ENCODE results near the gene CABLES1.

The CABLES1 gene

DNA sequence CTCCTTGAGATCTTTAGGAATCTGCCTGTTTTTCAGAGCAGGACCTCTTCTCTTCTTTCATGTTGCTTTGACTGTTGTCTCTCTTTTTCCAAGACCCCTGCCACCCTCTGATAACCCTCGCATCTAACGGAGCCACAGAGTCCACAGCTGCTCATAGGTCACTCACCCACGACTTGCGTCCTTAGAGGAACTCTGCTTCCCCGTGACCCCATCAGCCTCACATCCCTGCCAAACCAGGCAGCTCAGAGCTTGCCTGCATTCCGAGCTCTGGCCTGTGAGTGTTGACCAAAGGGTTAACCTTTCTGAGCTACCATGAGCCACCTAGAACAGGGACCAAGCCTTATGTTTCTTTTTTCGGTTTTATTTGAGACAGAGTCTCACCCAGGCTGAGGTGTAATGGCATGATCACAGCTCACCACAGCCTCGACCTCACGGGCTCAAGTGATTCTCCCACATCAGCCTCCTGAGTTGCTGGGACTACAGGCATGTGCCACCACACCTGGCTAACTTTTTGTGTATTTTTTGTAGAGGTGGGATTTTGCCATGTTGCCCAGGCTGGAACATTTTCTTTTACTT lies 36.4 kb downstream of the CABLES1 start:
- DNase-seq, result no peak

DNA sequence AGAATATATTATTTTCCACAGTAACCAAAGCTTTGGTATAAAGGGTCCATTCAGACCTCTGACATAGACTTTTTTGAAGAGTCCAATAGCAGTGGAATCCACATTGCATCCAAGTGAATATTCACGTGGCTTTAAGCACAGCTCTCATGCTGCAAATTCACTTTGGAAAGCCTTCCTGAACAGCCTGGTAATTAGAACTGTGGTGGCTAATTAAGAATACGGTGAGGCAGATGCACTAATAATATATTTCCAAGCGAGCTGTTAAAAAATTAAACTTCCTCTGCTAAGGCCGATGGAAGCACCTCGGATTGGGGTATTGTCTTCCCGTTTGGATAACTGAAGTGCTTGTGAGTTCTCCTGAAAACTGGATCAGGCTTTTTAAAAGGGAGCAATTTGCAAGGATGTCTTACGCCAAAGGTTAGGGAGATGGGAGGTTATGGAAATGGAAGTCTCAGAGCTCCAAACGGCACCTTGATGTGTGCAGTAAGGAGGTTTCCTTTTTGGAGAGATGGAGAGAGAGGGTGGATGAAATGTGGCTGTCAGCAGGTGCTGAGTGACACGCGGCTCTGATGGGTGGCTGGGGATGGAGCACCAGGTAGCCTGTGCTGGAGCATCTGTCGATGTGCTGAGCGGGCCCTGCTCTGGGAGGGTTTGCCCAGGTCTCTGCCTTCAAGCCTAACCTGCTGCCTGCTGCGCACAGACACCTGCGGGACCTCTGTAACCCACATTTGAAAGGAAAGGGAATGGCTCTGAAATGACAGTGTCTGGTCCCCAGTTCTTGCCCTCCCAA lies 37.5 kb downstream of the CABLES1 start:
- DNase-seq, result no peak

DNA sequence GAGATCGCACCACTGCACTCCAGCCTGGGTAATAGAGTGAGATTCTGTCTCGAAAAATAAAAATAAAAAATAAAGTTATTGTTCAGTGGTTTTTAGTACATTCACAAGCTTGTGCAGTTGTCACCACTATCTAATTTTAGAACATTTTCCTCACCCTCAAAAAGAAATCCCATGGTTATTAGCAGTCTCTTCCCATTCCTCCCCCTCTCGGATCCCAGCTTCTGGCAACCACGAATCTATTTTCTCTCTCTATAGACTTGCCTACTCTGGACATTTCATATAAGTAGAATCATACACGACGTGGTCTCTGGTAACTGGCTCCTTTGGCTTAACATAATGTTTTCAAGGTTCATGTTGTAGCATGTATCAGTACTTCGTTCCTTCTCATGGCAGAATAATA lies 38.6 kb downstream of the CABLES1 start:
- no peak for DNase-seq

DNA sequence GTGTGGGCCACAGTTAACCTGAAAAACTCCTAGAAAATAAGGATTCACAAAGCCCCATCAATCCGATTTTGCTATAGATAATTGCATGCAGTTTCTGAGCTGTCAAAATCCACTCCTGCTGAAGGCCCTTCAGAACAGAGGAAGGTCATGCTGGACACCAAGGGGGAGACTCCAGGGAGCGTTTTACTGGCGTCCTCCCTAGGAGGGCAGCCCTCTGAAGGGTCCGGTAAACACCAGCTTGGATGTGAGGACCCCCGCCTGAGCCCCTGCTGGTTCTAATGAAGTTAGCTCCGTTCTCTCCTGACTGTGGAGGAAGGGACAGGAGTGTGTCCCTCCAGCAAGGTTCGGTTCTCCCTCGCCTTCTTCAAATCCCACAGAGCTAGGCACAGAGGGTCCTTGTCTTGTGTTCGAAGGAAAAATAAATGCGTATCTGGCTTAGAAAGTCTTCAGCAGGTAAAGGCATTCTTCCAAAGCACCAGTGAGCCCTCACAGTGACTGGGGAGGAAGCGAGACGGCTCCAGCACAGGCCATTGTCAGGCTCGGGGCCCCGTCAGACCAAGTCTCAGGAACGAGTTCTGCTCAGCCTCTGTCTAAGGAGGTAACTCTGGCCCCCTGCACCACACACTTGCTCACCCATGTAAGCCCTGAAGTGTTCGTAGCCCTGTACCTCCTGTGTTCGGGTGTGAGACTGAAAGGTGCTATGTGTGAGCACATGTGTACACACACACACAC lies 41.6 kb downstream of the CABLES1 start:
- DNase-seq, result no peak

DNA sequence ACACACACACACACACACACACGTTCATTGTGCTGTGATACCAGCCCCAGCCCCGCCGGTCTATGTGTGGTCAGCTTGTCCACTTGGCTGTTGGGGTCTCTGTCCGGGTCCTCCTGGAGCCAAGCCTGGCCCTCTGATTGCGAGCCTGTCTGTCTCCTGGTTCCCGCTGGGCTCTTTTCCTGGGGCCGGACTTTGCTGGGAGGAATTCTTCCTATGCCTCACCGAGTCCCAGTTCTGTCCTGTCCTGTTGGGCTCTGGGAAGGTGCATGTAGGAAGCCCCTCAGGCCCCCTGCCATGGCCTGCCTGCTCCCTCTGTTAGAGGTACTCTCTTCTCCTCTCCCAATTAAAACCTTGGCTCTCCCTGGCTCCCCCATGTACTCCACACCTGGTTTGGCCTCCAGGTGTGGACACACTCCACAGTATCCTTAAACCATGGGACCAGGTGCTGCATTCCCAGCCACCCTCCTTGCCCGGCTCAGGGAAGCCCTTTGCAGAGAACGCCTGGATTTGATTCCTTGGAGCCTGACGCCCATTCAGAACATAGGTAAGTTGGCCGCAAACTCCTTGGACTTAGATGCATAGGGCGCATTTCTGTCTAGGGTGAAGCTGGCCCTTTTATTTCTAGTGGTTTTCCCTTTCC lies 42.3 kb downstream of the CABLES1 start:
- no peak for DNase-seq

DNA sequence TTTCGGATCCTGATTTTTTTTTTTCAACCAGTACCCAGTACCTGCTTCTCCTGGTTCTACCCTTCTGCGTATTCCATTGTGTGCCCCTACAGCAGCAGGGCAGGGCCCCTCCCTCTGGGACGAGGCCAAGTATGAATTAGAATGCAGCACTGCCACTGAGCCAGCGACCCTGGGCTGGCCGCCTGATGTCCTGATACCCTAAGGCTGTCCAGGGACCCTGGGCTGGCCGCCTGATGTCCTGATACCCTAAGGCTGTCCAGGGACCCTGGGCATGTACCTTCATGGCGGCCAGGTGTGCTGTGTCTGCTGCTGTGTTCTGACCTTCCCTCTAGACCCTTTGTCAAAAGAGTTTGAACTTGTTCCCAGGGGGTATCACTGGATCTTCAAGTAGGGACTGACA lies 42.9 kb downstream of the CABLES1 start:
- DNase-seq, result no peak

DNA sequence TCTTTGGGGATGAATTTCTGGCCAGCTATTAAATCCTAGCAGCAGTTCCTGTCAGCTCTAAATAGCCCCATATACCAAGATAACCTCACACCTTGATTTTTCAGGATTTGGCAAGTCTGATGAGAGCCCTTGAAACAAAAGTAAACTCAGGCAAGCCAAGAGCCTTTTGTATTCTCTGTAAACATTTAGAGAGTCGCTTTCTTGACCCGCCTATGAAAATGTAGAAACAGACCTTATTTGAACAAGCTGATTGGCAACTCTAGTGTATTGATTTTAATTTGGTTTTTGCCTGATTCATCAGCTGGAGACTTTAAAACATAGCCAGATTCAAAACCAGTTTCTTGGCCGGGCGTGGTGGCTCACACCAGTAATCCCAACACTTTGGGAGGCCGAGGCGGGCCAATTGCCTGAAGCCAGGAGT lies 43.4 kb downstream of the CABLES1 start:
- DNase-seq, result peak; percentile 72

DNA sequence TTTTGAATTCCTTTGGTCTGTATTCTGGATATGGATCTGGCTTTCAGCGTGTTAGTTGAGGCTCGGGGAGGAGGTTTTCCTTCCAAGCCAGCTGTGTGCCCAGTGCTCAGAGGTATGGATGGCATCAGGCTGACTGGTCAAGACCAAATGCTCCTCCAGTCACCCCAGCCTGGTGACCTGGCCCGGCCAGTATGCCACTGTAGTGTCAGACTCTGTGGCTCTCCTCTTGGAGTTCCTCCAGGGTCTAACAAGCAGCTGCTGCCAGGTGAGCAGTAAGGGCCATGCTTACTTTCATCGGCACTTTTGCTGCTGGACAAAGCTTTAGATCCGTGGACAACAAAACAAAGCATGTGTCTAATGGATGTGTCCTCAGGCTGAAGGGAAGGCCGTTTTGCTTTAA lies 44.1 kb downstream of the CABLES1 start:
- no peak for DNase-seq

DNA sequence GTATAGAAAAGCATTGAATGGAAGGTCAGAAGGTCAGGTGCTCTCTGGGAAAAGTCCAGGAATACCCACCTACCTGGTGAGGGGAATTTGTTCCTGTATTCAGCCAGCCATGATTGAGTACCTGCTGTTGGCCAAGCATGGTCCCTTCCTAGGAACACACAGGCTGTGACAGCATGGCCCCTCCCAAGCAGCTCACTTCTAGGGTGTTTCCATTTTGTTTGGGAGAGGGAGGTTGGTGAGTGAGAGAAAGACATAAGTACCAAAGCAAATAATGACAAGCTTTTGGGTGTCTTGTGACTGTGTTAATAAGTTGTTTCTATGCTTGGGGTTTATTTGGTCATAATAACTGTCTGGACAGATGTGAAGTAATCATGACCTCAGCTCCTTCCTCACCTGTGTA lies 46.3 kb downstream of the CABLES1 start:
- peak; percentile 7 for DNase-seq

DNA sequence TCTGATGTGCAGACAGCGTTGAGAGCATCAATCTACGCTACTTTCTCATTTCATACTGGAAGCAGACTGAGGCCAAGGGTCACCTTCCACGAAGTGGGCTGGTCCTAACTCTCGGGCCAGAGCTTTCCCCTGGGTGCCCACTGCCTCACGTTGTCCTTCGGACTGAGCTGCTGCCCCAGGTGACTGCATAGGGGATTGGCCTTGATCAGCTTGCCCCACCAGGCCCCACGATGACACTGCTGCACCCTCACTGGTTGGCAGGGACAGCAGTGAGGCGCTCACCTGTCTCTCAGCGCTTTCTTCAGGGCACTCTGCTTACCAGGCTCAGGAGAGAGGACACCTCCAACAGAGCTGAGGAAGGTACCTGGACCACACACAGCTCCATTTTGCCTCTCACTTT lies 47.3 kb downstream of the CABLES1 start:
- no peak for DNase-seq

DNA sequence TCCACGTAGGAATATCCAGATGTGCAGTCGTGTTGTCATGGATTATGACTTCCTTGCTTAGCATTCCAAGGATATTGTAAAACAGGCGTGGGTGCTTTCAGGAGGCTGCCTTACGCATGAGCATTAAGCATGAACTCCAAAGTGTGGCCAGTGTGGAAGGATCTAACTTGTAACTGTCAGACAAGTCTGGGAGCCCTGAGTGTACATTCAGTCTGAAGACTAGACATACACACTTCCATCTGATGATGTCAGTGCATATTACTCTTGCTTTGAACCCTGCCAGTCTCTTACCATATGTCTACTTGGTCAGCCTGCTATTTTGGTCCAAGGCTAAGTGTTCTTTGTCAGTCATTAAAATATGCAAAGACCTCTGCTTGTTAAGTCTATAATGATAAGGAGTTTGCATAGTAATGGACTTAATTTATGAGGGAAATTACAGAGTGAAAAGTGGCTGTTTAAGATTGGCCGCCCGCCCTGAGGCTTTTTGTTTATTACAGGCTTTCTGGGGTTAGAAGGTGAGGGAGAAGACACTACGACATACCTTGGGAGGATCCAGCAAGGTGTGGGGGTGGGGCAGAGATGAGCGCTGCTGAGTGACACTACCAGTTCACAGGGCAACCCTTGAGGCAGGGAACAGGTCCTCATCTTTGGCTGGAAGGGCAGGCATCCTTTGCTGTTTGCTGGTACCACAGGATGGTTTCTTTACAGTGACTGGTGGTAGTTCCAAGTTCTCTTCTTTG lies 48.3 kb downstream of the CABLES1 start:
- DNase-seq, result no peak

DNA sequence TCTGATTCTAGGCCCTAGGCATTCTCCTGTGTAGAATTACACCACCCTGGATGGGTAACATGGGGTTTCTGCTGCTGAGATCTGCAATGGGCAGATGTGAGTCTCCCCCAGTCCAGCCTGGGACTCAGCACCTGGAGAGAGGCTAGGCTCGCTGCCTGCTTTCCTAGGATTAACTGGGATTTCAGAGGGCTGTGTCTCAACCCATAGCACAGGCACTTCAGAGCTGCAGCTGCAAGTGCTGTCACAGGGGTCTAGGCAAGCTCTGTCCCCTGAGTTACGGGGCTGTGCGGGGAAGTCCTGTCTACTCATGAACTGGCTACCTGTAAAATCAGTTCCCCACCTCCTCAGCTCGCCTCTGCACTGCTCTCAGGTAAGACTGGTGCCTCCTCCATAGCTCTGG lies 51.5 kb downstream of the CABLES1 start:
- DNase-seq, result no peak

DNA sequence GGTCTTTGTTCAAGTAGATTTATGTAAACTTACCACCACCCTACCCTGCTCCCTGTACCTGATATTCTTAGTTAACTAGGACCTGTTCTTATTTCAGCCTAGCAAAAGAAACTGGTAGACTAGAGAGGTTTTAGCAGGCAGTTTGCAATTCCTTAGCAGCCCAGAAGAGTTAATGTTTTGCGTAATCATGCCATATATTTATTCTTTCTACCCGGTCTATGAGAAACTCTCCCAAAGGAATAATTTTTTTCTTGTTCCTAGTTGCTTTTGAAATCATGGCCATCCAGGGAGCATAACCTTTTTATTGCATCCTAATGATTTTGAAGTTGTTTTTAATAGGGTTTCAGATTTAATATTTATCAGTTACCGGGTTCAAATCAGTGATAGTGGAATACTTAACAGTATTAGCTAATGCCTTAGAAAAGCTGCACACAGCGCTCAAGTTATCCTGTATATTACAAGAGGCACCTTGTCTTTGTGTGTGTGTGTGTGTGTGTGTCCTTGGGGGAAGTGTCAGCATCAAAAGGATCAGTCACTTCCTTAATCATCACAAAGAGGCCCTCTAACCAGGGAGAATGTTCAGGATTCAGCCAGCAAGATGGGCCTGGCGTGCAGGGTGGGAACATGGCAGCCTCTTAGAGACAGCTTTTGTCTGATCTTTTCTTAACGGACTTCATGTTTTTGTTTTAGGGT lies 52.9 kb downstream of the CABLES1 start:
- DNase-seq, result no peak

DNA sequence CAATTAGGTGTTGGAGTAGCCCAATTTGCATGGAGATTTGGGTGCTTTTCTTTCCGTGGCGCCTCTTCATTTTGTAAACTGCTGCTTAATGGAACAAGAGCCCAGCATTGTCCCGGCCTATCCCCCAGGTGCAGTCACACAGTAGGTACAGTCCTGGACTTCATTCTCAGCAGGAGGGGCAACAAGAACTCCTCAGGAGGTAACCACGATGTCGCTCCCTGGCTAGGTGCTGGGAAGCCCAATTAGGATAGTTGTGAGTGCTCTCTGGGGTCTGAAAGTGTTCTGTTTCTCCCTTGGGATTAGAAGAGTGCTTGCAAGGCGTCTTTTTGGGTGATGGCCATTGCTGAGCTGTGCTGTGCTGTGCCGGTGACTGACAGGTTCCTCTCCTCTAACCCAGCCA lies 53.8 kb downstream of the CABLES1 start:
- no peak for DNase-seq

DNA sequence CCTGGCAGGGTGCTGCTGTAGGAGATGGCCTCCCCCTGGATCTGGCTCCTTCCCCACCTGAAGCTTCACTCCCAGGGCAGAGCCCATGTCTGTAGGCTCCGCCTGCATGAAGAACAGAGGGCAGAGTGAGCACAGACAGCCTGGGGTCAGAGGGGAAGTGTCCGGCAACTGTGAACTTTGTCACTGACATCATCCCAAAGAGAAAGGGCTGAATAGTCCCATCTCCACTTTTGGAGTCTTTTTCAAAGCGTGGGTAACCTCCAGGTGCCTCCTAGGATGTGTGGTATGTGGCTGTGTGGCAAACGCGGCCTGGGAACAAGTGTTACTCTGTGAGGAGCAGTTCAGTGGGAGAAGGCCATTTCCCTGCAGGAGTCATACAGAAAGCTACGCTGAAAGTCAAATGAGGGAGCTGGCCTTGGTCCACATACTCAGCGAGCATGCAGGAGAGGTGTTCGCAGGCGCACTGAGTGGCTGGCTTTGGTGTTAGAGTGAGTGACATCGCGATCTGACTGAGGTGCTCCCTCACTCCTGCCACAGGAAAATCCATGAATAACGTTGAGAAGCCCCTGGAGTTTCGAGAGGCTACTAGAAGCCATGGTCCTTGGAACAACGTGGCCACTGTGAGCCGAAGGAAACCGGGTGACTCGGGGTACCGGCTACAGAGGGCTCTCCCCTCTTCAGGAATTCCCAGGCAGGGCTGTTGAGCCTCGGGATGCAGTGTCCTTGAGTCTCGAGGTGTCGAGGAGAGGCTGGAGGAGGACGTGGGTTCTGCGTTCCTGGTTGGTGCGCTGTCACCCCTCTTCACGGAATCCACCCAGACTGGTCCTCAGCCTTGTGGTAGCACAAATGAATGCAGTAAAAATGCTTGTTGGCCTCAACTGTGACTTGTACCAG lies 54.7 kb downstream of the CABLES1 start:
- no peak for DNase-seq

DNA sequence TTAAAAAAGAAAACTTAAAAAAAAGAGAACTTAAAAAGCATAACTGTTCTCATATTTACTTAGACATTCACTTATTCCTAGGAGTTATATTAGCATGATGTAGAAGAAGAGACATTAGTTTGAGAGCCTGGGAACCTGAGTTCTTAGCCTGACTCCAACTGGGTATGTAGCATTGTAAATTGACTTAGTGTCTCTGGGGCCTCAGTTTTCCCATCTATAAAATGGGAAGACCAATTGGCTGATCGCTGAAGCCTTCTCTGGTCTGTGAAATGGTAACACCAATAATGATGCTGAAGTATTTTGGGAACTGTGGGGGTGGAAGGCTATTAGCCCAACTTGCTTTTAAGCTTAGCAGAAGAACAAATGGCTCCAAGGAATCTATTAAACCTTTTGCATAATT lies 55.9 kb downstream of the CABLES1 start:
- no peak for DNase-seq

DNA sequence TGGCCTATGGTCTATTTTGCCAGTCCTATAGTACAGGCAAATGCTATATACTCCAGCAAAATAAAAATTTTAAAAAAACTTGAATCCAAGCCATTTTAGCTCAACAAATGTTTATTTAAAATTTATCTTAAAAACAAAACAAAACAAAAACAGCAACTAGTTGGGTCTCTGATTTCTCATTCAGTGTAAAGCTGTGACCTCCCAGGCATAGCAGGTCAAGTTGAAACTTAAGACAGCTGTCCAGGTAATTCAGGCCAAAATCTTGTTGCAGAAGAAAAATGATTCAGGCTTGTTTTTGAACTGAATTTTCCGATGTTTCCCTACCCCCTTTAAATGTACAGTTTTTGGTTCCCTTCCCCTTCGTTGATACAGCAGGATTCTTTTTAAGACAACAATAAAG lies 58.5 kb downstream of the CABLES1 start:
- no peak for DNase-seq

DNA sequence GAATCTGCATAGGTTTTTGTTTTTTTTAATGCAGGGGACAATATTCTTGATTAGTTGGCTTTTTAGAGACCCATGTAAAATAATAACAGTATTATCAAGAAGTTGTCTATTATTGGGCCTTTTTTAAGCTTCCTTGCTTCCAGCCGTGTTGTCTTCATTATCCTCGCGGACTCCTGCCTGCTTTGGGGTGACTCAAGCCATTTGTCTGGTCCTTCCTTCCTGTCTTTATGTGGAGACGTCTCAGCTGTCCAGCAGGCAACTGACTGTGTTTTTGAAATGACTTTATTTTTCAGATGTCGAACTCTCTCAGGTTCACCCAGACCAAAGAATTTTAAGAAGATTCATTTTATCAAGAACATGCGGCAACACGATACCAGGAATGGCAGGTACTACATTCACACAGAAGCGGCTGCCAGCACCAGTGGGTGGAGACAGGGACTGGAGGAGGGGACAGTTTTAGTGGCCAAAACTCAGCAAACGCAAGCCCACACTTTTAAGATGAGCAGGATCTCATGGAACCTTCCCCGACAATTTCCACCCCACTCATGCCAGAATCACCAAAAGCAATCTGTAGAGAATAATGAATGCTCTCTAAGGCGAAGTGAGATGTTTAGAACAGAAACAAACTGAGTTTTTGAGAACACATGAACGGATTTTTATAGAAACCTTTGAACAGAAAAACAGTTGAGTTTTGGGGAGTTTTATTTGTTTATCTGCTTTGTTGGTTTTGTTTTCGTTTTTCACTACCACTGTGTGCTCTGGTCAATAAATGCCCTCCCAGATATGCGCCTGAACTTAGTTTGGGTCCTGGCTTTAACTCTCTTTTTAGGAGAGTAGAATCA lies 59.1 kb downstream of the CABLES1 start:
- DNase-seq, result no peak

DNA sequence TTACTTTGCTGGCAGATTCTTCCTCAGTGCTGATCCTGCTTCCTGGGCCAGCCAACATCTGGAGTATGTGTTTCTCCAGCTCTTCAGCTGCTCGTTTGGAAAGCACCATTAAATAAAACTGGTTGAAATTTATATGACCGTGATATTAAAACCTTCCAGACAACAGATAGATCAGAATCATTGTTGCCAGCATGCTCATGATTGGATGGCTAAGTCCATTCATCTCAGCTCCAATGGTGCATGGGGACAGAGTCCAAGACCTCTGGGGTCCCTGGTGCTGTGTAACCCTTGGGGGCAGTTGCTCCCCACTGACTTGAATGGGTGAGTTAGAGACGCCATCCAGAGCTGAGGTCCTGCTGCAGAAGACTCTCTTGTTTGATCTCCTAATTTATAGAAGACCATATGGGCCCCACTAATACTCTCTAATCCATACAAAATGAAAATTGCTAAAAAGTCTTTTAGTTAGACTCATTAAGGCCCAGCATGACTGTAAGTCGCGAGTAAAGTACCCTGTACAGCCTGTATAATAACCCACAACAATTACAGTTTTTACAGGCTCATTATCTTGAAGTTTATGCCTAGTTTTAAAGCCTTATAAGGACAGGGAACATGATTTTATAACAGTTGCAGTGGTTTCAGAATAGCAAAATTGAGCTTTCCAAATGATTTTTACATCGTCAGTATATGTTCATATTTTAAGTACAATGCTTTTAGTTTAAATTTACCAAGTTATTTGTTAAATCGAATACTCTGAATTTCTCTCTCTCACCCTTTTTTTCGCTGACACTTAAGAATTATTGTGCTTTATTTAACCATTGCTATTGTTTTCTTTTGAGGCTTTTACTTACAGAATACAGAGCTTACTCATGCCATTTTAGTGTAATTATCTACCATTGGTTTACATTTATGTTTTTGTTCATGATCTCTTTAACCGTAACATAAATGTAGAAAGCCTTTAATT lies 60.0 kb downstream of the CABLES1 start:
- no peak for DNase-seq

Data from NCI-H748 treated with DMSO at 0.1 percent for 48 hours (cell line).